Stimulated activated CD4-positive, alpha-beta T cell treated with anti-CD3 and anti-CD28 coated beads, Interleukin-2, amount 100 ng/mL, for 24 hours (primary cell): Measurements from ENCODE around the gene GNAT3.

Source experiments
- DNase-seq, 2 donors: peaks; one replicate each; pipeline ENCODE4 v3.0.0-alpha.2; 2020

GNAT3 gene

GRCh38 chr7:80499350-80499953 is 12.4 kb downstream of the GNAT3 start:
- no peak for DNase-seq

GRCh38 chr7:80498481-80499349 is 13.1 kb downstream of the GNAT3 start:
- no peak for DNase-seq

- DNase-seq: no peak
Measured at GRCh38 chr7:80496586-80496985, 15.3 kb downstream of the GNAT3 start.

GRCh38 chr7:80493121-80493849 is 18.6 kb downstream of the GNAT3 start:
- DNase-seq: no peak

- DNase-seq: no peak
Measured at GRCh38 chr7:80491462-80491861, 20.4 kb downstream of the GNAT3 start.

- DNase-seq: no peak
Measured at GRCh38 chr7:80488851-80489370, 23.0 kb downstream of the GNAT3 start.

- no peak for DNase-seq
Measured at GRCh38 chr7:80488406-80488805, 23.5 kb downstream of the GNAT3 start.

GRCh38 chr7:80485721-80486120 is 26.1 kb downstream of the GNAT3 start:
- DNase-seq: no peak

GRCh38 chr7:80482950-80483349 is 28.9 kb downstream of the GNAT3 start:
- no peak for DNase-seq

GRCh38 chr7:80481196-80481884 is 30.5 kb downstream of the GNAT3 start:
- no peak for DNase-seq

- DNase-seq: no peak
Measured at GRCh38 chr7:80480566-80480965, 31.3 kb downstream of the GNAT3 start.

GRCh38 chr7:80478683-80479082 is 33.2 kb downstream of the GNAT3 start:
- DNase-seq: no peak

- no peak for DNase-seq
Measured at GRCh38 chr7:80476035-80476434, 35.8 kb downstream of the GNAT3 start.

- no peak for DNase-seq
Measured at GRCh38 chr7:80475383-80475782, 36.5 kb downstream of the GNAT3 start.

GRCh38 chr7:80473751-80474150 is 38.1 kb downstream of the GNAT3 start:
- DNase-seq: no peak

GRCh38 chr7:80472491-80473200 is 39.2 kb downstream of the GNAT3 start:
- no peak for DNase-seq

- DNase-seq: no peak
Measured at GRCh38 chr7:80468931-80469714, 42.7 kb downstream of the GNAT3 start.

- no peak for DNase-seq
Measured at GRCh38 chr7:80467069-80467468, 44.8 kb downstream of the GNAT3 start.

GRCh38 chr7:80466636-80467035 is 45.2 kb downstream of the GNAT3 start:
- no peak for DNase-seq

GRCh38 chr7:80464211-80464610 is 47.7 kb downstream of the GNAT3 start:
- no peak for DNase-seq

- no peak for DNase-seq
Measured at GRCh38 chr7:80463272-80463920, 48.5 kb downstream of the GNAT3 start.
